Adrenal gland (tissue), 5 donors: ENCODE measurements around the gene FGFR3.

ENCODE experiments used
- POLR2A ChIP-seq, 2 donors: fragments of 450-650 bp; IDR thresholded peaks; one replicate each; pipeline ENCODE4 v1.6.1; 2017; ENCODE audit warnings: antibody characterized with exemption in 2 of 2, mild to moderate bottlenecking in 2 of 2, moderate library complexity in 1 of 2
- TF ChIP-seq, protein P1 (sequence below), 6 experiments: fragments of 450-650 bp in 4 of 6; fragments of 200-600 bp in 2 of 6; sonication (generic) in 1 of 6; IDR thresholded peaks; 1 replicate in 5 of 6; 2 replicates in 1 of 6; pipeline versions ENCODE4 v1.5.1 to v1.8.0; 2016 to 2021; ENCODE audit warnings: antibody characterized with exemption in 6 of 6, mild to moderate bottlenecking in 2 of 6, moderate library complexity in 1 of 6
- donor health status: DM: no; HTN: no; CAD: no.

DNA sequence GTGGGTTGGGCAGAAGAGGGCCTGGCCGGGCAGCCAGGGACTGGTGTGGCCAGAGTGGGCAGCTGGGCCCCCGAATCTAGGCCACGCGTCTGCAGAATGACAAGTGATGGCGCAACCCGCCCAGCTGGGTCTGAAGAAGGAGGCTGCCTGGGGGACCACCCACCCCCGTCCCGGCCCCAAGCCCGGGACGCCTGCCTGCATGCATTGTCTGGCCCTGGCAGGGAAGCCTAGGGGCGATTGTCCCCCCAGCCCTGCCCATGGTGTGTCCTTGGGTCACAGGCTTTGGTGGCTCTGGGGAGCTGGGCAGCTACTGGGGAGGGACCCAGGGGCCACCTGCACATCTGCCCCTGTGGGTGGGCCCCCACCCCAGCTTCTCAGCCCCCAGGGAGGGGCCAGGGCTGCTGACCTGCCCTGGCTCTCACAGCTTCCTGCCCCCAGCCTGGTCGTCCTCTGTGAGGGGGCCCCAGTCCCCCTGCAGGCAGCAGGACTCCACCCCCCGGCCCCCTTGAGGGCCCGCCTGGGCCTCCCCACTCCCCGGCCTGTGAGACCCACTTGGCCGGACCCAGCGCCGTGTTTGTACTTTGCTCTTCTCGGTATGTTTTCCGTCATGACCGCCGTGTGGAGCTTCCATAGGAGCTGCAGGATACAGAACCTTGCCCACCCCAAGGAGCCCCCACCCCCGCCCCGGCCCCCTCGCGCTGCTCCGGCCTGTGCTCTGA, 4.9 kb downstream of the FGFR3 start:
- TF ChIP-seq POLR2A (IDR thresholded peaks at IDR 0.05), result no peak
- TF ChIP-seq, protein P1, sequence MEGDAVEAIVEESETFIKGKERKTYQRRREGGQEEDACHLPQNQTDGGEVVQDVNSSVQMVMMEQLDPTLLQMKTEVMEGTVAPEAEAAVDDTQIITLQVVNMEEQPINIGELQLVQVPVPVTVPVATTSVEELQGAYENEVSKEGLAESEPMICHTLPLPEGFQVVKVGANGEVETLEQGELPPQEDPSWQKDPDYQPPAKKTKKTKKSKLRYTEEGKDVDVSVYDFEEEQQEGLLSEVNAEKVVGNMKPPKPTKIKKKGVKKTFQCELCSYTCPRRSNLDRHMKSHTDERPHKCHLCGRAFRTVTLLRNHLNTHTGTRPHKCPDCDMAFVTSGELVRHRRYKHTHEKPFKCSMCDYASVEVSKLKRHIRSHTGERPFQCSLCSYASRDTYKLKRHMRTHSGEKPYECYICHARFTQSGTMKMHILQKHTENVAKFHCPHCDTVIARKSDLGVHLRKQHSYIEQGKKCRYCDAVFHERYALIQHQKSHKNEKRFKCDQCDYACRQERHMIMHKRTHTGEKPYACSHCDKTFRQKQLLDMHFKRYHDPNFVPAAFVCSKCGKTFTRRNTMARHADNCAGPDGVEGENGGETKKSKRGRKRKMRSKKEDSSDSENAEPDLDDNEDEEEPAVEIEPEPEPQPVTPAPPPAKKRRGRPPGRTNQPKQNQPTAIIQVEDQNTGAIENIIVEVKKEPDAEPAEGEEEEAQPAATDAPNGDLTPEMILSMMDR (IDR thresholded peaks at IDR 0.05), result no peak
